Body of pancreas (tissue), 4 donors: ENCODE data around the gene PCDHB10.
"Not testable (repeated sequence)": the region's sequence is repeated elsewhere in the genome, so short reads cannot be mapped to it uniquely, and the experiment has no call there.

Source experiments
- POLR2A ChIP-seq, 3 donors: fragments of 450-650 bp; IDR thresholded peaks; one replicate each; pipeline ENCODE4 v1.6.1; 2016; ENCODE audit warnings: antibody characterized with exemption in 3 of 3, mild to moderate bottlenecking in 2 of 3
- TF ChIP-seq, protein P1 (sequence below), 7 experiments: fragments of 450-650 bp in 4 of 7; fragments of 200-600 bp in 3 of 7; sonication (generic) in 3 of 7; IDR thresholded peaks; one replicate each; pipeline ENCODE4 v1.5.1; 2016 to 2019; ENCODE audit warnings: antibody characterized with exemption in 7 of 7

DNA sequence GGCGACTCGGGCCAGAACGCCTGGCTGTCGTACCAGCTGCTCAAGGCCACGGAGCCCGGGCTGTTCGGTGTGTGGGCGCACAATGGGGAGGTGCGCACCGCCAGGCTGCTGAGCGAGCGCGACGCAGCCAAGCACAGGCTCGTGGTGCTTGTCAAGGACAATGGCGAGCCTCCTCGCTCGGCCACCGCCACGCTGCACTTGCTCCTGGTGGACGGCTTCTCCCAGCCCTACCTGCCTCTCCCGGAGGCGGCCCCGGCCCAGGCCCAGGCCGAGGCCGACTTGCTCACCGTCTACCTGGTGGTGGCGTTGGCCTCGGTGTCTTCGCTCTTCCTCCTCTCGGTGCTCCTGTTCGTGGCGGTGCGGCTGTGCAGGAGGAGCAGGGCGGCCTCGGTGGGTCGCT is 2.2 kb downstream of the PCDHB10 start:
- TF ChIP-seq POLR2A (IDR thresholded peaks at IDR 0.05): not testable (repeated sequence)
- TF ChIP-seq, protein P1, sequence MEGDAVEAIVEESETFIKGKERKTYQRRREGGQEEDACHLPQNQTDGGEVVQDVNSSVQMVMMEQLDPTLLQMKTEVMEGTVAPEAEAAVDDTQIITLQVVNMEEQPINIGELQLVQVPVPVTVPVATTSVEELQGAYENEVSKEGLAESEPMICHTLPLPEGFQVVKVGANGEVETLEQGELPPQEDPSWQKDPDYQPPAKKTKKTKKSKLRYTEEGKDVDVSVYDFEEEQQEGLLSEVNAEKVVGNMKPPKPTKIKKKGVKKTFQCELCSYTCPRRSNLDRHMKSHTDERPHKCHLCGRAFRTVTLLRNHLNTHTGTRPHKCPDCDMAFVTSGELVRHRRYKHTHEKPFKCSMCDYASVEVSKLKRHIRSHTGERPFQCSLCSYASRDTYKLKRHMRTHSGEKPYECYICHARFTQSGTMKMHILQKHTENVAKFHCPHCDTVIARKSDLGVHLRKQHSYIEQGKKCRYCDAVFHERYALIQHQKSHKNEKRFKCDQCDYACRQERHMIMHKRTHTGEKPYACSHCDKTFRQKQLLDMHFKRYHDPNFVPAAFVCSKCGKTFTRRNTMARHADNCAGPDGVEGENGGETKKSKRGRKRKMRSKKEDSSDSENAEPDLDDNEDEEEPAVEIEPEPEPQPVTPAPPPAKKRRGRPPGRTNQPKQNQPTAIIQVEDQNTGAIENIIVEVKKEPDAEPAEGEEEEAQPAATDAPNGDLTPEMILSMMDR (IDR thresholded peaks at IDR 0.05): not testable (repeated sequence)
